Measurements from ENCODE around the gene LRIT1. TPM values are rescaled to one million over a fixed set of nuclear protein-coding genes. Genes with fewer than 3 reads are reported as not detected.

Gene LRIT1
- polyA plus RNA-seq, 2 of the 4 experiments (the other 2 are of a cell fraction), result not detected

GRCh38 chr10:84237199-84238051, 3.9 kb downstream of the LRIT1 start:
- FAIRE-seq, result no peak
- Histone ChIP-seq H3K27ac (no peak overlapping the region), H3K4me1 (no peaks in the 10 kb centered on the region), H3K9me3 (no peaks in the 10 kb centered on the region), H3K4me3 (no peak overlapping the region), H3K4me2 (no peak overlapping the region)
- TF ChIP-seq ELK1 (IDR thresholded peaks at IDR 0.05; ENCODE audit: low read depth, low read length), result no peak
- TF ChIP-seq MYC (IDR thresholded peaks at IDR 0.05; ENCODE audit: borderline replicate concordance, low read length), result no peak
- no peak for TF ChIP-seq RAD21 (conservative IDR thresholded peaks at IDR 0.05 in 1 of 2, IDR thresholded peaks at IDR 0.05 in 1 of 2)
- no peak for TF ChIP-seq HDAC2 (IDR thresholded peaks at IDR 0.05)
- no peak for TF ChIP-seq ZSCAN20 (CRISPR knock-in tag; IDR thresholded peaks at IDR 0.05)
- no peak for TF ChIP-seq ATOH8 (CRISPR knock-in tag; IDR thresholded peaks at IDR 0.05; ENCODE audit: low read depth)
- TF ChIP-seq RFX5 (IDR thresholded peaks at IDR 0.05), result no peak
- no peak for TF ChIP-seq TFCP2L1 (CRISPR knock-in tag; IDR thresholded peaks at IDR 0.05)
- no peak for TF ChIP-seq JUN (IDR thresholded peaks at IDR 0.05)
- no peak for TF ChIP-seq USF2 (IDR thresholded peaks at IDR 0.05)
- no peak for TF ChIP-seq POLR2AphosphoS2 (conservative IDR thresholded peaks at IDR 0.05; ENCODE audit: low read length)
- no peak for TF ChIP-seq NPAS2 (CRISPR knock-in tag; IDR thresholded peaks at IDR 0.05; ENCODE audit: borderline replicate concordance)
- TF ChIP-seq HOXA7 (CRISPR knock-in tag; IDR thresholded peaks at IDR 0.05), result no peak
- TF ChIP-seq EHMT2 (IDR thresholded peaks at IDR 0.05; ENCODE audit: low read depth), result no peak
- TF ChIP-seq EP300 (IDR thresholded peaks at IDR 0.05), result no peak
- TF ChIP-seq HMGXB4 (CRISPR knock-in tag; IDR thresholded peaks at IDR 0.05; ENCODE audit: borderline replicate concordance), result no peak
- no peak for TF ChIP-seq POLR2A (IDR thresholded peaks at IDR 0.05; ENCODE audit: low read length)
- no peak for TF ChIP-seq SREBF2 (IDR thresholded peaks at IDR 0.05)
- POLR2A ChIA-PET, result no interaction called here
- CTCF ChIA-PET, result interaction anchor here (0.9 kb wide), 1 partner anchor 13 kb away, joined by 4 read pairs; no protein-coding TSS in a partner anchor
- no peak for ATAC-seq
- DNase-seq (ENCODE audit: low read depth in 1 of 2, low spot score in 1 of 2), result no peak
- WGBS (ENCODE audit: missing lambda C conversion rate), result 72% methylated on average over 47 of the region's 52 CpGs

GRCh38 chr10:84236807-84237198, 4.5 kb downstream of the LRIT1 start:
- CTCF ChIA-PET, result interaction anchor here (0.9 kb wide), 1 partner anchor 12 kb away, joined by 4 read pairs; no protein-coding TSS in a partner anchor
- Histone ChIP-seq H3K4me2 (no peak overlapping the region), H3K27ac (no peak overlapping the region), H3K4me1 (no peaks in the 10 kb centered on the region), H3K4me3 (no peak overlapping the region), H3K9me3 (no peaks in the 10 kb centered on the region)
- no peak for TF ChIP-seq GATA3 (IDR thresholded peaks at IDR 0.05; ENCODE audit: borderline replicate concordance)
- no peak for TF ChIP-seq NFE2L2 (conservative IDR thresholded peaks at IDR 0.05; ENCODE audit: low read length)
- no peak for TF ChIP-seq TP53 (CRISPR knock-in tag; IDR thresholded peaks at IDR 0.05)
- TF ChIP-seq RCOR1 (IDR thresholded peaks at IDR 0.05; ENCODE audit: low read depth, low read length), result no peak
- no peak for TF ChIP-seq E2F6 (IDR thresholded peaks at IDR 0.05; ENCODE audit: borderline replicate concordance, low read depth)
- no peak for TF ChIP-seq MYC (IDR thresholded peaks at IDR 0.05; ENCODE audit: borderline replicate concordance, low read length)
- TF ChIP-seq ESRRA (IDR thresholded peaks at IDR 0.05; ENCODE audit: borderline replicate concordance, low read length), result no peak
- 64% methylated on average over 6 of the region's 6 CpGs for WGBS (ENCODE audit: missing lambda C conversion rate)
- FAIRE-seq (no peak), DNase-seq (ENCODE audit: low read depth in 1 of 2, low spot score in 1 of 2) (no peak), ATAC-seq (no peak)
- POLR2A ChIA-PET, result no interaction called here

All from A549 (cell line).